H1 (cell line): ENCODE data around the gene HOTAIR. TPM values are rescaled to one million over a fixed set of nuclear protein-coding genes. Genes with fewer than 3 reads are reported as not detected.

Experiments used
- YY1 ChIP-seq: IDR thresholded peaks from 2 replicates; pipeline ENCODE4 v1.6.1; 2011; ENCODE audit warnings: low read depth, mild to moderate bottlenecking, low read length
- polyA plus RNA-seq, 7 experiments: library from polyadenylated mRNA; depleted of rRNA in 3 of 7; stranded (reverse) in 5 of 7; unstranded in 2 of 7; fragments of >200 nt in 5 of 7; fragments of 200-250 nt in 2 of 7; gene quantifications; 1 replicate in 5 of 7; 2 replicates in 1 of 7; 4 replicates in 1 of 7; pipeline versions ENCODE4 v1.2.1 to v1.2.3, GENCODE V29; 2011 to 2013; ENCODE audit warnings: missing spikeins in 2 of 7, mixed read lengths in 2 of 7
- total RNA-seq: library from RNA; stranded (reverse); fragmentation: NEBNext Ultra II Directional; extraction: Animal tissue kit (Norgen Biotek cat#: 25700); gene quantifications from 2 replicates; pipeline ENCODE4 v1.2.1, GENCODE V29; 2021

Gene HOTAIR
- total and polyA plus RNA-seq, 2 of the 8 experiments (the other 6 are each of a cell fraction or from before 2014, with no cell fraction given) = not detected

DNA sequence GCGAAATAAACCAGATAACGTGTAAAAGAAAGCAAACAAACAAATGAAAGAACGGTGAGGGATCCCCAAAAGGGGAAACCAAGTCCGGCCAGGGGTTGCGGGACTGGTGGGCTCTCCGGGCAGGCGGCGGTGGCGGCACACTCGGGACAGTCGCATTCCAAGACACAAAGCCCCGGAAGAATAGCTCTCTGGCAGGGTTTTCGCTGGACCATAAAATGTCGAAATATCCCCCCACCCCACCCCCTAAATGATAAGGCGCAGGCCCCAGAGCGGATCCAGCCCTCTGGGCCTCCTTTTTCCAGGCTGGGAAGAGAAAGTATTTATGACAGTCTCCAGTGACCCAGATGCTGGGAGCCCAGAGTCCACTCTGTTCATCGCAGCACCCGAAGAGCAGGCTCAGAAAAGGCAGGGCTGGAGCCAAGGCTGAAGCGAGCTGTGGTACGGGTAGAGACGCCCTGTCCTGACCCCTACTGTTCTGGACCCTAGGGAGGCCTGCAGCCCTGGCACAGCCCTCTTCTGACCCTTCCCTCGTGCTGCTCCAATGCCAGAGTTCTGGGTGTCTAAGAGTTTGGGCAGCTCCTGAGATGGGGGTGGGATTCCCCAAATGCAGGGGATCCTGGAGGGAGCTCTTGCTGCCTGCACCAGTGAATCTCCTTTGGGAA, 31.9 kb upstream of the HOTAIR start (continued):
- TF ChIP-seq YY1 = no peak
